Right atrium auricular region (tissue), 2 donors: ENCODE results near the gene WDR70. TPM values are rescaled to one million over a fixed set of nuclear protein-coding genes. Genes with fewer than 3 reads are reported as not detected.

Experiments
- DNase-seq: peaks from one replicate; pipeline ENCODE4 v3.0.0-alpha.2; 2019; ENCODE audit warnings: low spot score
- H3K27ac ChIP-seq, 2 donors: fragments of 200-600 bp; sonication (generic); 1 replicate in 1 of 2; 2 replicates in 1 of 2; pipeline ENCODE4 v1.5.1; 2016 to 2019
- H3K27me3 ChIP-seq, 2 donors: fragments of 200-600 bp; sonication (generic); one replicate each; pipeline versions ENCODE4 v1.5.1 to v1.6.0; 2017 to 2019
- H3K36me3 ChIP-seq: fragments of 200-600 bp; sonication (generic); one replicate; pipeline ENCODE4 v1.5.1; 2016
- H3K4me1 ChIP-seq, 2 donors: fragments of 200-600 bp; sonication (generic); one replicate each; pipeline versions ENCODE4 v1.5.1 to v1.6.0; 2017 to 2019
- H3K4me3 ChIP-seq, 2 donors: fragments of 200-600 bp; sonication (generic); 1 replicate in 1 of 2; 2 replicates in 1 of 2; pipeline ENCODE4 v1.5.1; 2017 to 2019; ENCODE audit warnings: mild to moderate bottlenecking in 1 of 2, moderate library complexity in 1 of 2
- H3K9me3 ChIP-seq, 2 donors: fragments of 200-600 bp; sonication (generic); one replicate each; pipeline ENCODE4 v1.5.1; 2019
- total RNA-seq, 2 donors: library from RNA; depleted of rRNA; stranded (reverse); fragments of >200 nt; gene quantifications; one replicate each; pipeline ENCODE4 v1.1.0, GENCODE V29; 2016
- TF ChIP-seq, protein P1 (sequence below), 2 donors: fragments of 200-600 bp; sonication (generic); IDR thresholded peaks; one replicate each; pipeline ENCODE4 v1.5.1; 2019; ENCODE audit warnings: antibody characterized with exemption in 2 of 2

WDR70 gene
- total RNA-seq, 2 donors from 2014 or later, result 8.2 to 12.2 TPM

GRCh38 chr5:37552161-37552560, 173.0 kb downstream of the WDR70 start:
- no peaks in the 10 kb centered on the region for H3K9me3 ChIP-seq
- no peak overlapping the region for H3K27ac ChIP-seq
- TF ChIP-seq, protein P1, sequence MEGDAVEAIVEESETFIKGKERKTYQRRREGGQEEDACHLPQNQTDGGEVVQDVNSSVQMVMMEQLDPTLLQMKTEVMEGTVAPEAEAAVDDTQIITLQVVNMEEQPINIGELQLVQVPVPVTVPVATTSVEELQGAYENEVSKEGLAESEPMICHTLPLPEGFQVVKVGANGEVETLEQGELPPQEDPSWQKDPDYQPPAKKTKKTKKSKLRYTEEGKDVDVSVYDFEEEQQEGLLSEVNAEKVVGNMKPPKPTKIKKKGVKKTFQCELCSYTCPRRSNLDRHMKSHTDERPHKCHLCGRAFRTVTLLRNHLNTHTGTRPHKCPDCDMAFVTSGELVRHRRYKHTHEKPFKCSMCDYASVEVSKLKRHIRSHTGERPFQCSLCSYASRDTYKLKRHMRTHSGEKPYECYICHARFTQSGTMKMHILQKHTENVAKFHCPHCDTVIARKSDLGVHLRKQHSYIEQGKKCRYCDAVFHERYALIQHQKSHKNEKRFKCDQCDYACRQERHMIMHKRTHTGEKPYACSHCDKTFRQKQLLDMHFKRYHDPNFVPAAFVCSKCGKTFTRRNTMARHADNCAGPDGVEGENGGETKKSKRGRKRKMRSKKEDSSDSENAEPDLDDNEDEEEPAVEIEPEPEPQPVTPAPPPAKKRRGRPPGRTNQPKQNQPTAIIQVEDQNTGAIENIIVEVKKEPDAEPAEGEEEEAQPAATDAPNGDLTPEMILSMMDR (IDR thresholded peaks at IDR 0.05), result no peak
- H3K36me3 ChIP-seq, result no peaks in the 10 kb centered on the region
- no peaks in the 10 kb centered on the region for H3K27me3 ChIP-seq
- H3K4me3 ChIP-seq, result no peak overlapping the region
- no peak for DNase-seq
- peaks cover 0 to 16% of the 10 kb centered on the region in 2 donors for H3K4me1 ChIP-seq

DNA sequence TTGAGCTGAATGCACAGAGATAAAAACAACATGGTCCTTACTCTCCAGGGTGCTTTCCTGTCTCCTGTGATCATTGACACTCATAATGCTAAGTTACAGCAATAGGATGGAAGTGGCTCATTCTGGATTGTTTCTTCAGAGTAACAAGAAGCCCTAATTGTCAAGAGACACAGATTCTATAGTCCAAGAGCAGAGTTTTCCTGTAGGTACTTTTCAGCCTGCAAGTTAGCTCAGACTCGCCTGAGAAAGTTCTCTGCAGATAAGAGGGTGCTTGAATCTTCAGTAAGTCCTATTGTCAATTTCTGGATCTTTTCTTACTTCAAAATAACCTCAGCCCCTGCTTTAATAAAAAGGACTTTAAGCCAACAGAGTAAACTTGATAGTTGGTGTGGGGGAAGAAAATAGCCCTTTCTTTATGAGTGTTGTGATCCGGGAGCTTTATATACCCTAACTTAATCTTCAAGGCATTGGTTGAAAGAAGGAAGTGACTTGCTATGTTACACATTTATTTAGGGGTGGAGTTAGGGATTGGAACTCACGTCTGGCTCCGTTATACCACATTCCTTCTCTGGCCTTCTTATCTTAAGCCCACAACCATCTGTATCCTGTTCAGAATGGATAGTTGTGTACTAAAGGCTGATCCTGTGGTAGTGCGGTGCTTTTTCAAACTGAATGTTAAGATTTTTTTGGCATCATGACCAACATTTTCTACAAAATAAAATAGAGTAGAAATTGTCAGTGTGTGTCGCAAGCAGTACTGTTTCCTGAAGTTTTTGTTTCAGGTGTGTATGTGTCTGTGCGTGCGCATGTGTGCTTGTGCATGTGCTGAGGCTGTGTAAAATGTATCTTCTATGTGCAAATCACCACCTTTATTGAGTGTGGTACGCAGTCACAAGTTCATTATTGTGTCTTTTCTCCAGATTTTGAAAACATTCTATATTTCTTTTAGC, 173.9 kb downstream of the WDR70 start:
- H3K4me1 ChIP-seq, result peaks cover 0 to 16% of the 10 kb centered on the region in 2 donors
- no peaks in the 10 kb centered on the region for H3K27me3 ChIP-seq
- no peaks in the 10 kb centered on the region for H3K9me3 ChIP-seq
- TF ChIP-seq, protein P1 (IDR thresholded peaks at IDR 0.05), result no peak
- H3K36me3 ChIP-seq, result no peaks in the 10 kb centered on the region
- no peak overlapping the region for H3K4me3 ChIP-seq
- no peak for DNase-seq
- H3K27ac ChIP-seq, result no peak overlapping the region

DNA sequence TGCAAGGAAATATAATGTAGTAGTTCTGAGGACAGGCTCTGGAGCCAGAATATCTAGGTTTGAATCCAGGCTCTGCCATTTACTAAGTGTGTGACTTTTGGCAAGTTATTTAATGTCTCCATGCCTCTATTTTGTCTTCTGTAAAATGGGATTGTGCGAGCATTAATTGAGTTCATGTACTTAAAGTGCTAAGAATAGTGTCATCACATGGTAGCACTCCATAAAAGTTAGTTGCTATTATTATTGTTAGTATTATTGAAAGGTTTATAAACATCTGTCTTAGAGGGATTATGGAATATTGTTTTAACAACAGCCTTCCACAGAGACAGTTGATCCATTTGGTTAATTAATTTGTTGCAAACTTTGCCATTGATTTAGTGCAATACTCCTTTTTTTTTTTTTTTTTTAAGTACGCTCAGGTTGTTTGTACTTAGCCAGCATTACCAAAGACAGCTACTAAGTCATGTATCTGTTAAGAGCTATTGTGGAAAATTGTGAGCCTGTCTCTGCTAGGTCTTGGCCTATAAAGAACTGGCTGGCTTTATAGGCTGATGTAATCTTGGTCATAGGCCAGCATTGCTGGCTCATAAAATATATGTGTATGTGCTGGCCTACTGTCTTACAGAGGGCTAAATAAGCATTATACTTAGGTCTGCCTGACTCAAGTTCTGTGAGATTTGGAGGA, 174.7 kb downstream of the WDR70 start:
- H3K9me3 ChIP-seq, result no peaks in the 10 kb centered on the region
- H3K4me3 ChIP-seq, result no peak overlapping the region
- no peak for DNase-seq
- no peaks in the 10 kb centered on the region for H3K27me3 ChIP-seq
- H3K4me1 ChIP-seq, result peaks cover 0 to 16% of the 10 kb centered on the region in 2 donors
- TF ChIP-seq, protein P1 (IDR thresholded peaks at IDR 0.05), result no peak
- H3K27ac ChIP-seq, result no peak overlapping the region
- H3K36me3 ChIP-seq, result no peaks in the 10 kb centered on the region

DNA sequence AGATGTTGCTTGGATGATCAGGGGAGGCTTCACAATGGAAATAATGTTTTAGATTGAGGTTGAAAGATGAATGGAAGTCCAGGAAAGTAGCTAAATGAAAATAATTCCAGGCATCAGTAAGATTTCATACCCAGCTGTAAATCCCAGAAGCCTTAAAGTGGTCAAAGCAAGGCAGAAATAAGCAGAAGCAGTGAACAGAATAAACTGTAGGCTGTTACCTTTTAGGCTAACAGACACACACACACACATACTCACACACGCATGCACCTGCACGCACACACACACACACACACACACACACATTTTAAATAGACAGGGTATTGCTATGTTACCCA, 175.3 kb downstream of the WDR70 start:
- no peak for DNase-seq
- Histone ChIP-seq H3K9me3 (no peaks in the 10 kb centered on the region), H3K4me3 (no peak overlapping the region), H3K4me1 (peaks cover 0 to 16% of the 10 kb centered on the region in 2 donors), H3K27ac (no peak overlapping the region), H3K36me3 (no peaks in the 10 kb centered on the region), H3K27me3 (no peaks in the 10 kb centered on the region)
- TF ChIP-seq, protein P1 (IDR thresholded peaks at IDR 0.05), result no peak

DNA sequence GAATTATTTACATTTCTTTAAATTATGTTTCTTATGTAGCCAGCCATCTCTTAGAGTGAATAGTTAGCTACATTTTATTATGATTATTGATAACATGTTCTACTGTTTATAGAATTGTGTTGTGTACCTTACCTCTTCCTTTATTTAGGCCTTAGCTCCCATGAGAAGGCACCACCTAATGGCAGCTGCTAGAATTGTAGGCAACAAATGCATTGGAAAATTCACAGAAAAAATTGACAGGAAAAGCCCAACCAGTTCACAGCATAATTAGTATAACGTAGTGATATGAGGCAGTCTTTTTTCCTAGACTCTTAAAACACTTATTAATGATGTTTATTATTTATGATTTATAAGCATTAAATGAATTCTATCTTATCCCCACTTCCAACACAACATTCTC, 175.8 kb downstream of the WDR70 start:
- no peak for DNase-seq
- Histone ChIP-seq H3K36me3 (no peaks in the 10 kb centered on the region), H3K9me3 (no peaks in the 10 kb centered on the region), H3K4me3 (no peak overlapping the region), H3K4me1 (peaks cover 0 to 16% of the 10 kb centered on the region in 2 donors), H3K27me3 (no peaks in the 10 kb centered on the region), H3K27ac (no peak overlapping the region)
- TF ChIP-seq, protein P1 (IDR thresholded peaks at IDR 0.05), result no peak
